GM12873 (cell line): Measurements from ENCODE around the gene DRAM2.

Experiments
- TF ChIP-seq, protein P1 (sequence below): IDR thresholded peaks from 2 replicates; pipeline ENCODE4 v1.5.1; 2012; ENCODE audit warnings: low read depth, mild to moderate bottlenecking, moderate library complexity, low read length, control low read depth; ENCODE audit not compliant: insufficient read depth; ENCODE audit errors: missing control alignments

DRAM2 gene

DNA sequence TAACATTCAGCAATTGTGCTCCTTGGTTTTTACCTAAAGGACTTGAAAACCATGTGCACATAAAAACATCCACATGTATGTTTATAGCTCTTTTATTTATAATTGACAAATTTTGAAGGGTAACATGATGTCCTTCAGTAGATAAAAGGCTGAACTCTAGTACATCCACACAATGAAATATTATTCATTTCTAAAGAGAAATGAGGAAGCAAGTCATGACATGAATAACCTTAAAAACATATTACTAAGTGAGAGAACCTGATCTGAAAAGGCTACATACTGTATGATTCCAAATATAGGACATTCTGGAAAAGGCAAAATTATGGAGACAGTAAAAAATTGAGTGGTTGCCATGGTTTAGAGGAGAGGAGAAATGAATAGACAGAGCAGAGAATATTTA, 50.3 kb downstream of the DRAM2 start:
- TF ChIP-seq, protein P1, sequence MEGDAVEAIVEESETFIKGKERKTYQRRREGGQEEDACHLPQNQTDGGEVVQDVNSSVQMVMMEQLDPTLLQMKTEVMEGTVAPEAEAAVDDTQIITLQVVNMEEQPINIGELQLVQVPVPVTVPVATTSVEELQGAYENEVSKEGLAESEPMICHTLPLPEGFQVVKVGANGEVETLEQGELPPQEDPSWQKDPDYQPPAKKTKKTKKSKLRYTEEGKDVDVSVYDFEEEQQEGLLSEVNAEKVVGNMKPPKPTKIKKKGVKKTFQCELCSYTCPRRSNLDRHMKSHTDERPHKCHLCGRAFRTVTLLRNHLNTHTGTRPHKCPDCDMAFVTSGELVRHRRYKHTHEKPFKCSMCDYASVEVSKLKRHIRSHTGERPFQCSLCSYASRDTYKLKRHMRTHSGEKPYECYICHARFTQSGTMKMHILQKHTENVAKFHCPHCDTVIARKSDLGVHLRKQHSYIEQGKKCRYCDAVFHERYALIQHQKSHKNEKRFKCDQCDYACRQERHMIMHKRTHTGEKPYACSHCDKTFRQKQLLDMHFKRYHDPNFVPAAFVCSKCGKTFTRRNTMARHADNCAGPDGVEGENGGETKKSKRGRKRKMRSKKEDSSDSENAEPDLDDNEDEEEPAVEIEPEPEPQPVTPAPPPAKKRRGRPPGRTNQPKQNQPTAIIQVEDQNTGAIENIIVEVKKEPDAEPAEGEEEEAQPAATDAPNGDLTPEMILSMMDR: no peak

DNA sequence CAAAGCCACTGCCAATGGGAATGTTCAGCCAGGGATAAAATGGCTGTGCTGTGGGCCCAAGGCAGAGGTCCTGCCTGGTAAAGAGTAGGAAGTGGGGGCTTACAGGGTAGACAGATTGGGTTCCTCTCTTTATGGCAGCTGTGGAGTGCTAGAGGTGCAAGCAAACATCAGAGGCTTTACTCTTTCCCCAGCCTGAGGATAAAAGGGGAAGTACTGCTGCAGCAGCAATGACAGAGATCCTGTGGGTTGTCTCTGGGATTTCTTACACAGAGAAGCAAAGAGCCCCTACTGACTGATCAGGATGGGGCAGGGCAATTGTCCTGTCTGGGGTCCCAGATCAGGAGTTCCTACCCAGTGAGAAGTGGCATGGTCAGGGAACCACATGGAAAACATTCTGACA, 54.2 kb downstream of the DRAM2 start:
- TF ChIP-seq, protein P1: no peak

DNA sequence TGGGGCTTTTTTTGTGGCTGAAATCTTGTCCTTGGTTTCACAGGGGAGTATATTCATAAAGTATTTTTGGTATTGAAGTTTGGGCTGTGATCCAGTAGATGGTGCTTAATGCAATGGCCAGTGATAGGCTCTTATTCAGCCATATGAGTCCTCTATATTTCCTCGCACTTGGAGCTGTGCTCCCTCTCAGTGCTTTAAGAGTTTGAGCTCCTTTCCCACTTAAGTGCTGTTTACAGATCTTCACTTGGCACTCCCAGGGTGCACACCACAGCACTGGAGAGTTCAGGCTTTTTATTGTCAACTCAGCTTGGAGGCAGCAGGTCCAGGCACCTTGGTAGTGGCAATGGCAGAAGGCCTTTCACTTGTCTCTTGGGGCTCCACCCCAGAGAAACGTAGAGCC, 54.9 kb downstream of the DRAM2 start:
- TF ChIP-seq, protein P1: no peak

DNA sequence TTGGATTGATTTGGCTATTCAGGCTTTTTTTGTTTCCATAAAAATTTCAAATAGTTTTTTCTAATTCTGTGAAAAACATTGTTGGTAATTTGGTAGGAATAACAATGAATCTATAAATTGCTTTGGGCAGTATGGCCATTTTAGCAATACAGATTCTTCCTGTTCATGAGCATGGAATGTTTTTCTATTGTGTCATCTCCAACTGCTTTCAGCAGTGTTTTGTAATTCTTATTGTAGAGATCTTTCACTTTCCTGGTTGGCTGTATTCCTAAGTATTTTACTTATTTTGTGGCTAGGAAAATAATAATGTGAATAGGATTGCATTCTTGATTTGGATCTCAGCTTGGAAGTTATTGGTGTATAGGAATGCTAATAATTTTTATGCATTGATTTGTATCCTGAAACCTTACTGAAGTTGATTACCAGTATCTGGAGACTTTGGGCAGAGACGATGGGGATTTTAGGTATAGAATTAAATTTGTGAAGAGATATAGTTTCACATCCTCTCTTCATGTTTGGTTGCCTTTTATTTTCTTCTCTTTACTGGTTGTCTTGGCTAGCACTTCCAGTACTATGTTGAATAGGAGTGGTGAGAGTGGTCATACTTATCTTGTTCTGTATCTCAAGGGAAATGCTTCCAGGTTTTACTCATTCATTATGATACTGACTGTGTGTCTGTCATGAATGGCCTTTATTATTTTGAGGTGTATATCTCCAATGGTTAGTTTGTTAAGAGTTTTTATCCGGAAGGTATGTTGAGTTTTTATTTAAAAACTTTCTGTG, 57.3 kb downstream of the DRAM2 start:
- TF ChIP-seq, protein P1: no peak
